Activated naive CD4-positive, alpha-beta T cell treated with anti-CD3 and anti-CD28 coated beads for 36 hours (primary cell): ENCODE measurements around the gene ACAT2. TPM values are rescaled to one million over a fixed set of nuclear protein-coding genes. Genes with fewer than 3 reads are reported as not detected.
"Not testable (repeated sequence)": the region's sequence is repeated elsewhere in the genome, so short reads cannot be mapped to it uniquely, and the experiment has no call there.

Experiments
- CTCF ChIA-PET: fragments of 350-600 bp; sonication (Branson Sonifier 250); formaldehyde crosslinking; loops from one replicate; lab custom pipeline; 2021; ENCODE audit warnings: antibody characterized with exemption; lab: Charles Lee
- DNase-seq: peaks from one replicate; pipeline ENCODE4 v3.0.0-alpha.2; 2020
- H3K27ac Mint-ChIP-seq: one replicate; pipeline ENCODE4 v1.8.0; 2021; ENCODE audit warnings: mild to moderate bottlenecking, mixed read lengths
- H3K27me3 Mint-ChIP-seq: one replicate; pipeline ENCODE4 v1.8.0; 2021; ENCODE audit warnings: low read depth, mixed read lengths
- H3K36me3 Mint-ChIP-seq: one replicate; pipeline ENCODE4 v1.8.0; 2021; ENCODE audit warnings: low read depth, mixed read lengths
- H3K4me1 Mint-ChIP-seq: one replicate; pipeline ENCODE4 v1.8.0; 2021; ENCODE audit warnings: low read depth, mixed read lengths
- H3K4me3 Mint-ChIP-seq: one replicate; pipeline ENCODE4 v1.8.0; 2021; ENCODE audit warnings: mild to moderate bottlenecking, moderate library complexity, mixed read lengths
- H3K9me3 Mint-ChIP-seq: one replicate; pipeline ENCODE4 v1.8.0; 2021; ENCODE audit warnings: mixed read lengths
- intact Hi-C: fragments of 100-400 bp; cut with micrococcal nuclease; formaldehyde crosslinking; loops from one replicate; pipeline ENCODE4 v1.15.1; 2023
- total RNA-seq, 2 experiments: library from RNA; stranded (reverse); gene quantifications; one replicate each; pipeline ENCODE4 v1.2.3, GENCODE V29; 2021

The ACAT2 gene
- total RNA-seq, 2 experiments from 2014 or later = 84.9 to 92.4 TPM

- no peak overlapping the region for H3K4me3 Mint-ChIP-seq
- intact Hi-C loops = no loop called here
- no peak for DNase-seq
- no peaks in the 10 kb centered on the region for H3K9me3 Mint-ChIP-seq
- CTCF ChIA-PET = no interaction called here
- no peaks in the 10 kb centered on the region for H3K27me3 Mint-ChIP-seq
- H3K4me1 Mint-ChIP-seq = no peaks in the 10 kb centered on the region
- H3K36me3 Mint-ChIP-seq = peaks cover 3% of the 10 kb centered on the region
- no peak overlapping the region for H3K27ac Mint-ChIP-seq
Measured at GRCh38 chr6:159804504-159804903, 42.7 kb downstream of the ACAT2 start.

- DNase-seq = no peak
- intact Hi-C loops = no loop called here
- Mint-ChIP-seq H3K4me3 (no peak overlapping the region), H3K27me3 (no peaks in the 10 kb centered on the region), H3K27ac (no peak overlapping the region), H3K9me3 (no peaks in the 10 kb centered on the region), H3K36me3 (peaks cover 2% of the 10 kb centered on the region), H3K4me1 (no peaks in the 10 kb centered on the region)
- CTCF ChIA-PET = interaction anchor here (0.5 to 0.7 kb wide), 2 partner anchors 102 to 107 kb away, joined by 3 to 6 read pairs; no protein-coding TSS in a partner anchor
Measured at GRCh38 chr6:159805440-159806020, 43.7 kb downstream of the ACAT2 start.

- Mint-ChIP-seq H3K4me3 (no peak overlapping the region), H3K4me1 (no peaks in the 10 kb centered on the region), H3K9me3 (no peaks in the 10 kb centered on the region), H3K27ac (no peak overlapping the region), H3K36me3 (peaks cover 2% of the 10 kb centered on the region), H3K27me3 (no peaks in the 10 kb centered on the region)
- intact Hi-C loops = no loop called here
- no peak for DNase-seq
- CTCF ChIA-PET = interaction anchor here (0.5 to 0.7 kb wide), 2 partner anchors 103 to 108 kb away, joined by 3 to 6 read pairs; no protein-coding TSS in a partner anchor
Measured at GRCh38 chr6:159806021-159806458, 44.2 kb downstream of the ACAT2 start.

- intact Hi-C loops = no loop called here
- H3K4me3 Mint-ChIP-seq = no peak overlapping the region
- CTCF ChIA-PET = interaction anchor here (0.8 kb wide), 1 partner anchor 16 kb away, joined by 3 read pairs; no protein-coding TSS in a partner anchor
Measured at GRCh38 chr6:159807150-159807858, 45.5 kb downstream of the ACAT2 start.

GRCh38 chr6:159808647-159809046, 46.8 kb downstream of the ACAT2 start:
- H3K27me3 Mint-ChIP-seq = no peaks in the 10 kb centered on the region
- H3K4me3 Mint-ChIP-seq = no peak overlapping the region
- H3K36me3 Mint-ChIP-seq = peaks cover 2% of the 10 kb centered on the region
- H3K9me3 Mint-ChIP-seq = no peaks in the 10 kb centered on the region
- H3K4me1 Mint-ChIP-seq = no peaks in the 10 kb centered on the region
- intact Hi-C loops = no loop called here
- DNase-seq = no peak
- CTCF ChIA-PET = no interaction called here
- no peak overlapping the region for H3K27ac Mint-ChIP-seq

More at GRCh38 chr6:159807150-159807858, 45.5 kb downstream of the ACAT2 start:
- DNase-seq = no peak
- H3K27ac Mint-ChIP-seq = no peak overlapping the region
- H3K9me3 Mint-ChIP-seq = no peaks in the 10 kb centered on the region
- H3K36me3 Mint-ChIP-seq = peaks cover 2% of the 10 kb centered on the region
- H3K4me1 Mint-ChIP-seq = no peaks in the 10 kb centered on the region
- no peaks in the 10 kb centered on the region for H3K27me3 Mint-ChIP-seq

GRCh38 chr6:159809149-159809548, 47.3 kb downstream of the ACAT2 start:
- Mint-ChIP-seq H3K4me3 (no peak overlapping the region), H3K36me3 (peaks cover 2% of the 10 kb centered on the region), H3K27me3 (no peaks in the 10 kb centered on the region), H3K9me3 (no peaks in the 10 kb centered on the region), H3K27ac (no peak overlapping the region), H3K4me1 (no peaks in the 10 kb centered on the region)
- intact Hi-C loops = no loop called here
- no peak for DNase-seq
- CTCF ChIA-PET = no interaction called here

GRCh38 chr6:159813781-159814180, 51.9 kb downstream of the ACAT2 start:
- intact Hi-C loops = no loop called here

GRCh38 chr6:159815410-159815809, 53.6 kb downstream of the ACAT2 start:
- Mint-ChIP-seq H3K4me3 (no peak overlapping the region), H3K4me1 (peaks cover 11% of the 10 kb centered on the region), H3K36me3 (peaks cover 2% of the 10 kb centered on the region), H3K9me3 (no peaks in the 10 kb centered on the region), H3K27me3 (no peaks in the 10 kb centered on the region), H3K27ac (no peak overlapping the region)
- intact Hi-C loops = no loop called here
- CTCF ChIA-PET = no interaction called here
- no peak for DNase-seq

More at GRCh38 chr6:159813781-159814180, 51.9 kb downstream of the ACAT2 start:
- H3K9me3 Mint-ChIP-seq = no peaks in the 10 kb centered on the region
- no peak overlapping the region for H3K4me3 Mint-ChIP-seq
- no peaks in the 10 kb centered on the region for H3K27me3 Mint-ChIP-seq
- DNase-seq = no peak
- H3K27ac Mint-ChIP-seq = no peak overlapping the region
- CTCF ChIA-PET = interaction anchor here (0.7 kb wide), 1 partner anchor 20 kb away, joined by 3 read pairs; no protein-coding TSS in a partner anchor
- no peaks in the 10 kb centered on the region for H3K4me1 Mint-ChIP-seq
- H3K36me3 Mint-ChIP-seq = no peaks in the 10 kb centered on the region

GRCh38 chr6:159816775-159817174, 54.9 kb downstream of the ACAT2 start:
- H3K27ac Mint-ChIP-seq, DNase-seq, H3K9me3 Mint-ChIP-seq, H3K36me3 Mint-ChIP-seq, CTCF ChIA-PET, H3K27me3 Mint-ChIP-seq, H3K4me3 Mint-ChIP-seq, intact Hi-C loops: not testable (repeated sequence)
- peaks cover 15% of the 10 kb centered on the region for H3K4me1 Mint-ChIP-seq

- H3K4me3 Mint-ChIP-seq = no peak overlapping the region
- H3K27ac Mint-ChIP-seq = no peak overlapping the region
- H3K36me3 Mint-ChIP-seq = peaks cover 2% of the 10 kb centered on the region
- CTCF ChIA-PET = no interaction called here
- no peaks in the 10 kb centered on the region for H3K27me3 Mint-ChIP-seq
- no peaks in the 10 kb centered on the region for H3K9me3 Mint-ChIP-seq
- H3K4me1 Mint-ChIP-seq = peaks cover 15% of the 10 kb centered on the region
- intact Hi-C loops = no loop called here
- DNase-seq = no peak
Measured at GRCh38 chr6:159817951-159818739, 56.3 kb downstream of the ACAT2 start.

GRCh38 chr6:159819098-159819497, 57.3 kb downstream of the ACAT2 start:
- CTCF ChIA-PET = interaction anchor here (0.6 kb wide), 1 partner anchor 19 kb away, joined by 3 read pairs; no protein-coding TSS in a partner anchor
- no peak for DNase-seq
- peaks cover 2% of the 10 kb centered on the region for H3K36me3 Mint-ChIP-seq
- no peak overlapping the region for H3K27ac Mint-ChIP-seq
- H3K9me3 Mint-ChIP-seq = no peaks in the 10 kb centered on the region
- intact Hi-C loops = no loop called here
- H3K27me3 Mint-ChIP-seq = no peaks in the 10 kb centered on the region
- peaks cover 15% of the 10 kb centered on the region for H3K4me1 Mint-ChIP-seq
- no peak overlapping the region for H3K4me3 Mint-ChIP-seq
